Stimulated activated CD8-positive, alpha-beta memory T cell treated with anti-CD3 and anti-CD28 coated beads, Interleukin-7, amount 100 ng/mL, for 4 hours (primary cell): ENCODE results near the gene GALNTL6.

Experiments used
- DNase-seq, 2 donors: peaks; one replicate each; pipeline ENCODE4 v3.0.0-alpha.2; 2020; ENCODE audit warnings: low read depth in 2 of 2

GALNTL6 gene

DNA sequence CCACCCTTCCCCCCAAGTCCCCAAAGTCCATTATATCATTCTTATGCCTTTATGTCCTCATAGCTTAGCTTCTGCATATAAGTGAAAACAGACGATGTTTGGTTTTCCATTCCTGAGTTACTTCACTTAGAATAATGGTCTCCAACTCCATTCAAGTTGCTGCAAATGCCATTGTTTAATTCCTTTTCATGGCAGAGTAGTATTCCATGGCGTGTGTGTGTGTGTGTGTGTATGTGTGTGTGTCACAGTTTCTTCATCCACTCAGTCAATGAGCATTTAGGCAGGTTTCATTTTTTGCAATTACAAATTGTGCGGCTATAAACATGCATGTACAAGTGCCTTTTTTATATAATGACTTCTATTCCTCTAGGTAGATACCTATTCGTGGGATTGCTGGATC, 1248.0 kb downstream of the GALNTL6 start:
- DNase-seq: no peak

DNA sequence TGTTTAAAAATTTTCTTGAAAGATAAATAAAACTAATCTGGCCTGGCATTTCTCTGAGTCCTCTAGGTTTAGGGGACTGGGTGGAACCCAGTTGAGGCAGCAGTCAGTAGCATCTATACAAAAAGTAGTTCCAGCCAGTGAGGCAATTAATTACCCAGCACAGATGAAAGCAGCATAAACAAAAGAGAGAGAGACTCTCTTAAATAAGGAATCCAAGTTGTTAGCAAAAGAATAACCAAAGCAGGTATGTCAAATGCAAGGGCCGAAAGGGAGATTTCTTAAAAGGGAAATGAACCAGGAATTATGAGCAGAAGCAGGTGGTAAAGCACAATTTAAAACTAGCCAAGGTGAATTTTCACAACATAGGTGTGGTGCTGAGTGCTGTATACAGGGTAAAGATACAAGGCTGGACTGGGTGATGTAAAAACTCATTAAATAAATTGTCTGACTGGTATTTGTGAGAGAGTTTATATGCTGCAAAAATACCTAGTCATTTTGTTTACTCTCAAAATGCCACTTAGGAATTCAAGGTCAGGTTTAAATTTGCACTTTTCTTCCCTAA, 1260.8 kb downstream of the GALNTL6 start:
- DNase-seq: no peak

DNA sequence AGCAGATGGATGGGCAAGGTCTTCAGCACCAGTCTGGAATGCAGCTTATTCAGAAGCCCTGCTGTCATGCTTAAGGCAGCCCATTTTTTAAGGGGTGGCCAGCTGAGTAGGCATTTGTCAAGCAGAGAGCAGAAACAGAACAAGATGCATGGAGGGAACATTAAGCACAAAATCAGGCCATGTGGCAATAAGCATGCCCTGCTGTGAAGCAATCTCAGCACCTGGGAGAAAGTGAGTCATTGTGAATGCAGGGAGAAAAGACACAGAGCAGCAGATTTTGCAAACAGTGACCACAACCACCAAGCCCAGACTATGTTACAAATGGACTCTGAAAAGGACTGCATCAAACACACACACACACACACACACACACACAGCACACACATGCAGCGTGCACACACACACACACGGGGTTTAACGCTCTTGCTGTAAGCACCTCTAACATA, 1261.3 kb downstream of the GALNTL6 start:
- no peak for DNase-seq

- no peak for DNase-seq
Measured at GRCh38 chr4:173076903-173077634, 1263.9 kb downstream of the GALNTL6 start.

DNA sequence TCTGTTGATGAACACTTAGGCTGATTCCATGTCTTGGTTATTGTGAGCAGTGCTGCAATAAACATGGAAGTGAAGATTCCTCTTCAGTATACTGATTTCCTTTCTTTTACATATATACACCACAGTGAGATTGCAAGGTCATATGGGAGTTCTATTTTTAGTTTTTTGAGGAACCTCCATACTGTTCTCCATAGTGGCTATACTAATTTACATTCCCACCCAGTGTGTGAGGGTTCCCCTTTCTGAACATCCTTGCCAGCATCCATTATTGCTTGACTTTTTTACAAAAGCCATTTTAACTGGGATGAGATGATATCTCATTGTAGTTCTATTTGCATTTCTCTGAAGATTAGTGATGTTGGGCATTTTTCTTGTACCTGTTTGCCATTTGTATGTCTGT, 1274.9 kb downstream of the GALNTL6 start:
- no peak for DNase-seq
